ENCODE data around the gene ARVCF. TPM values are rescaled to one million over a fixed set of nuclear protein-coding genes. Genes with fewer than 3 reads are reported as not detected.

ARVCF gene
- total RNA-seq, 1 experiment from 2014 or later, result 8.2 TPM

GRCh38 chr22:20003304-20003703 lies 13.3 kb downstream of the ARVCF start:
- Histone ChIP-seq H3K27me3 (ENCODE audit: control insufficient read depth, insufficient read depth, low read length) (no peaks in the 10 kb centered on the region), H3K4me3 (ENCODE audit: low read depth in 2 of 2, low read length in 2 of 2) (no peak overlapping the region), H3K9me3 (ENCODE audit: control insufficient read depth, insufficient read depth, low read depth, low read length) (peaks cover 8% of the 10 kb centered on the region; the same call in 1 of the 2 replicates), H3K36me3 (ENCODE audit: control insufficient read depth, insufficient read depth, low read length) (no peaks in the 10 kb centered on the region), H3K4me1 (ENCODE audit: control insufficient read depth, insufficient read depth, low read length) (0 out of 2 replicates have a peak, but pooled peaks cover 3% of the 10 kb centered on the region), H3K27ac (ENCODE audit: low read length) (no peak overlapping the region)
- TF ChIP-seq SIN3A (IDR thresholded peaks at IDR 0.05; ENCODE audit: borderline replicate concordance, insufficient read depth, low read depth, low read length) (no peak), POLR2AphosphoS5 (IDR thresholded peaks at IDR 0.05; ENCODE audit: low read depth, low read length) (no peak), TCF7L2 (IDR thresholded peaks at IDR 0.05; ENCODE audit: low read depth, low read length) (no peak)
- TF ChIP-seq, protein P1, sequence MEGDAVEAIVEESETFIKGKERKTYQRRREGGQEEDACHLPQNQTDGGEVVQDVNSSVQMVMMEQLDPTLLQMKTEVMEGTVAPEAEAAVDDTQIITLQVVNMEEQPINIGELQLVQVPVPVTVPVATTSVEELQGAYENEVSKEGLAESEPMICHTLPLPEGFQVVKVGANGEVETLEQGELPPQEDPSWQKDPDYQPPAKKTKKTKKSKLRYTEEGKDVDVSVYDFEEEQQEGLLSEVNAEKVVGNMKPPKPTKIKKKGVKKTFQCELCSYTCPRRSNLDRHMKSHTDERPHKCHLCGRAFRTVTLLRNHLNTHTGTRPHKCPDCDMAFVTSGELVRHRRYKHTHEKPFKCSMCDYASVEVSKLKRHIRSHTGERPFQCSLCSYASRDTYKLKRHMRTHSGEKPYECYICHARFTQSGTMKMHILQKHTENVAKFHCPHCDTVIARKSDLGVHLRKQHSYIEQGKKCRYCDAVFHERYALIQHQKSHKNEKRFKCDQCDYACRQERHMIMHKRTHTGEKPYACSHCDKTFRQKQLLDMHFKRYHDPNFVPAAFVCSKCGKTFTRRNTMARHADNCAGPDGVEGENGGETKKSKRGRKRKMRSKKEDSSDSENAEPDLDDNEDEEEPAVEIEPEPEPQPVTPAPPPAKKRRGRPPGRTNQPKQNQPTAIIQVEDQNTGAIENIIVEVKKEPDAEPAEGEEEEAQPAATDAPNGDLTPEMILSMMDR (IDR thresholded peaks at IDR 0.05), result no peak
- TF ChIP-seq, protein P2, sequence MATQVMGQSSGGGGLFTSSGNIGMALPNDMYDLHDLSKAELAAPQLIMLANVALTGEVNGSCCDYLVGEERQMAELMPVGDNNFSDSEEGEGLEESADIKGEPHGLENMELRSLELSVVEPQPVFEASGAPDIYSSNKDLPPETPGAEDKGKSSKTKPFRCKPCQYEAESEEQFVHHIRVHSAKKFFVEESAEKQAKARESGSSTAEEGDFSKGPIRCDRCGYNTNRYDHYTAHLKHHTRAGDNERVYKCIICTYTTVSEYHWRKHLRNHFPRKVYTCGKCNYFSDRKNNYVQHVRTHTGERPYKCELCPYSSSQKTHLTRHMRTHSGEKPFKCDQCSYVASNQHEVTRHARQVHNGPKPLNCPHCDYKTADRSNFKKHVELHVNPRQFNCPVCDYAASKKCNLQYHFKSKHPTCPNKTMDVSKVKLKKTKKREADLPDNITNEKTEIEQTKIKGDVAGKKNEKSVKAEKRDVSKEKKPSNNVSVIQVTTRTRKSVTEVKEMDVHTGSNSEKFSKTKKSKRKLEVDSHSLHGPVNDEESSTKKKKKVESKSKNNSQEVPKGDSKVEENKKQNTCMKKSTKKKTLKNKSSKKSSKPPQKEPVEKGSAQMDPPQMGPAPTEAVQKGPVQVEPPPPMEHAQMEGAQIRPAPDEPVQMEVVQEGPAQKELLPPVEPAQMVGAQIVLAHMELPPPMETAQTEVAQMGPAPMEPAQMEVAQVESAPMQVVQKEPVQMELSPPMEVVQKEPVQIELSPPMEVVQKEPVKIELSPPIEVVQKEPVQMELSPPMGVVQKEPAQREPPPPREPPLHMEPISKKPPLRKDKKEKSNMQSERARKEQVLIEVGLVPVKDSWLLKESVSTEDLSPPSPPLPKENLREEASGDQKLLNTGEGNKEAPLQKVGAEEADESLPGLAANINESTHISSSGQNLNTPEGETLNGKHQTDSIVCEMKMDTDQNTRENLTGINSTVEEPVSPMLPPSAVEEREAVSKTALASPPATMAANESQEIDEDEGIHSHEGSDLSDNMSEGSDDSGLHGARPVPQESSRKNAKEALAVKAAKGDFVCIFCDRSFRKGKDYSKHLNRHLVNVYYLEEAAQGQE (IDR thresholded peaks at IDR 0.05; ENCODE audit: insufficient read depth in 1 of 2, low read depth in 2 of 2, low read length in 1 of 2), result no peak
- intact Hi-C loops (cut with micrococcal nuclease; ENCODE audit: unreplicated experiment), result no loop called here
- BruUV-seq (replicated peaks), result no TSS peak
- no peak for DNase-seq (ENCODE audit: low read depth, low spot score)
- in situ Hi-C loops (cut with HindIII; ENCODE audit: low pct_unique_long_range_greater_than_20kb, low sequenced_read_pairs), result no loop called here
- CTCF ChIA-PET, result no interaction called here
- POLR2A ChIA-PET, result no interaction called here
- ATAC-seq, result no peak

DNA sequence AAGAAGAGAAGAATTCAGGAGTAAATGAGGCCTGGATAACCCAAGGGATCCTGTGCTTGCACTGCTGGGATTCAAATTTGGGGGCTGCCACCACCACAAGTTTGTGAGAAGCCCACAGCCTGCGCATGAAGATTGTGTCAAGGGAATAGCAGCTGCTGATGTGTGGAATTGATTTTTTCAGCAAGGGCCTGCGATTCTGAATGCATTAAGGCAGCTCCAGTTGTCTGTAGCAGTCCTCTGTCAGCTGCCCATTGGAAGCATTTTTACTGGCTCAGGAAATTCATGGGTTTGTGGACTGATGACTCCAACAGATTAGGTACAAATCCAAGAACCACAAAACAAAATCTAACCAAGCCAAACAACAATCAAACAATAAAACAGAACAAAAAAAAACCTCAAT lies 14.0 kb downstream of the ARVCF start:
- Histone ChIP-seq H3K27ac (ENCODE audit: low read length) (no peak overlapping the region), H3K36me3 (ENCODE audit: control insufficient read depth, insufficient read depth, low read length) (no peaks in the 10 kb centered on the region), H3K9me3 (ENCODE audit: control insufficient read depth, insufficient read depth, low read depth, low read length) (peaks cover 8% of the 10 kb centered on the region; the same call in 1 of the 2 replicates), H3K4me3 (ENCODE audit: low read depth in 2 of 2, low read length in 2 of 2) (no peak overlapping the region), H3K27me3 (ENCODE audit: control insufficient read depth, insufficient read depth, low read length) (no peaks in the 10 kb centered on the region), H3K4me1 (ENCODE audit: control insufficient read depth, insufficient read depth, low read length) (0 out of 2 replicates have a peak, but pooled peaks cover 3% of the 10 kb centered on the region)
- BruUV-seq (replicated peaks), result no TSS peak
- CTCF ChIA-PET, result no interaction called here
- ATAC-seq, result no peak
- intact Hi-C loops (cut with micrococcal nuclease; ENCODE audit: unreplicated experiment) (no loop called here), in situ Hi-C loops (cut with HindIII; ENCODE audit: low pct_unique_long_range_greater_than_20kb, low sequenced_read_pairs) (no loop called here)
- DNase-seq (ENCODE audit: low read depth, low spot score), result no peak
- POLR2A ChIA-PET, result no interaction called here
- TF ChIP-seq, protein P2 (IDR thresholded peaks at IDR 0.05; ENCODE audit: insufficient read depth in 1 of 2, low read depth in 2 of 2, low read length in 1 of 2), result no peak
- TF ChIP-seq, protein P1 (IDR thresholded peaks at IDR 0.05), result no peak
- TF ChIP-seq SIN3A (IDR thresholded peaks at IDR 0.05; ENCODE audit: borderline replicate concordance, insufficient read depth, low read depth, low read length), result no peak
- TF ChIP-seq POLR2AphosphoS5 (IDR thresholded peaks at IDR 0.05; ENCODE audit: low read depth, low read length), result no peak
- TF ChIP-seq TCF7L2 (IDR thresholded peaks at IDR 0.05; ENCODE audit: low read depth, low read length), result no peak

Data from Panc1 (cell line).